GM12892 (cell line): ENCODE results near the gene GALNT1.

Experiments
- POLR2A ChIP-seq: IDR thresholded peaks from 2 replicates; pipeline ENCODE4 v1.6.1; 2011; ENCODE audit warnings: low read depth, low read length, control low read depth
- POLR2AphosphoS5 ChIP-seq: IDR thresholded peaks from 2 replicates; pipeline ENCODE4 v1.6.1; 2011; ENCODE audit warnings: low read depth, low read length, control low read depth
- TAF1 ChIP-seq: IDR thresholded peaks from 2 replicates; pipeline ENCODE4 v1.6.1; 2011; ENCODE audit warnings: low read depth, mild to moderate bottlenecking, control low read depth, low read length, borderline replicate concordance

GRCh38 chr18:35683021-35683420, 101.5 kb downstream of the GALNT1 start:
- no peak for TF ChIP-seq TAF1
- no peak for TF ChIP-seq POLR2AphosphoS5
- TF ChIP-seq POLR2A = no peak
